HG02840 (cell line): ENCODE results near the gene JUND.

ENCODE experiments used
- ATAC-seq: cut with Tn5 transposase; IDR thresholded peaks from one replicate; pipeline ENCODE4 v1.9.1; 2021; ENCODE audit warnings: mild to moderate bottlenecking, moderate library complexity, moderate number of reproducible peaks; ENCODE audit not compliant: unreplicated experiment, low FRiP score

The JUND gene

GRCh38 chr19:18273561-18274218, 7.7 kb downstream of the JUND start:
- no peak for ATAC-seq

- ATAC-seq = no peak
Measured at GRCh38 chr19:18271433-18271841, 10.0 kb downstream of the JUND start.

DNA sequence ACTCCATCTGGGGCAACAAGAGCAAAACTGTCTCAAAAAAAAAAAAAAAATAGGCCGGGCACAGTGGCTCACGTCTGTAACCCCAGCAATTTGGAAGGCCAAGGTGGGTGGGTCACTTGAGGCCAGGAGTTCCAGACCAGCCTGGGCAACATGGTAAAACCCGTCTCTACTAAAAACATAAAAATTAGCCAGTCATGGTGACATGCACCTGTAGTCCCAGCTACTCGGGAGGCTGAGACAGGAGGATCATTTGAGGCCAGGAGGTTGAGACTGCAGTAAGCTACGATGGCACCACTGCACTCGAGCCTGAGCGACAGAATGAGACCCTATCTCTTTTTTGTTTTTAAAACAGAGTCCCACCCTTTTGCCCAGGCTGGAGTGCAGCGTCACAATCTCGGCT, 11.1 kb downstream of the JUND start:
- ATAC-seq = no peak

DNA sequence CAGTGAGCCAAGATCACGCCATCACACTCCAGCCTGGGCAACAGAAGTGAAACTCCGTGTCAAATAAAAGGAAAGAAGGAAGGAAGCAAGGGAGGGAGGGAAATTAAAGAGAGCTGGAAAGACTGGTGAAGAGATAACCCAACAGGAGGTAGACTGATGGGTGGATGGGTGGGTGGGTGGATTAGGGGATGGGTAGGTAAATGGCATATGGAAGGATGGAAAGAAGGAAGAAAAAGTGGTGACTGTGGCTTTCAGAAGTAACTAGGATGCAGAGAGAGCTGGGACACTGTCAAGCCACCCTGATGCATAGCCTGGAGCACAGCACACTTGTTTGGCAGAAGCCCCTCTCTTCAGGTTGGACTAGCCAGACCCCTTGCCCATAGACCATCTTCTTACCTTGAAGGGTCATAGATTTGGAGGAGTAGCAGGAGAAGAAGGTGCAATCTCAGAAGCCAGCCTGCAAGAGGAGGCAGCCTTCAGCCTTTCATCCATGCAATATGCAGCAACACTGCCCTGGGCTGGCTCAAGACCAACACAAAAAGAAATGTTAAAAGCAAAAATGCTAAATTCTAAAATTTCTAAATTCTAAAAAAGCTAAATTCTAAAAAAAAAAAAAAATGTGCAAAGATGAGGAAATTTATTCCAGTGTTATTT, 12.2 kb downstream of the JUND start:
- ATAC-seq = no peak

- ATAC-seq = no peak
Measured at GRCh38 chr19:18266771-18267686, 14.4 kb downstream of the JUND start.

- no peak for ATAC-seq
Measured at GRCh38 chr19:18265582-18265981, 15.8 kb downstream of the JUND start.

GRCh38 chr19:18264971-18265540, 16.4 kb downstream of the JUND start:
- no peak for ATAC-seq

DNA sequence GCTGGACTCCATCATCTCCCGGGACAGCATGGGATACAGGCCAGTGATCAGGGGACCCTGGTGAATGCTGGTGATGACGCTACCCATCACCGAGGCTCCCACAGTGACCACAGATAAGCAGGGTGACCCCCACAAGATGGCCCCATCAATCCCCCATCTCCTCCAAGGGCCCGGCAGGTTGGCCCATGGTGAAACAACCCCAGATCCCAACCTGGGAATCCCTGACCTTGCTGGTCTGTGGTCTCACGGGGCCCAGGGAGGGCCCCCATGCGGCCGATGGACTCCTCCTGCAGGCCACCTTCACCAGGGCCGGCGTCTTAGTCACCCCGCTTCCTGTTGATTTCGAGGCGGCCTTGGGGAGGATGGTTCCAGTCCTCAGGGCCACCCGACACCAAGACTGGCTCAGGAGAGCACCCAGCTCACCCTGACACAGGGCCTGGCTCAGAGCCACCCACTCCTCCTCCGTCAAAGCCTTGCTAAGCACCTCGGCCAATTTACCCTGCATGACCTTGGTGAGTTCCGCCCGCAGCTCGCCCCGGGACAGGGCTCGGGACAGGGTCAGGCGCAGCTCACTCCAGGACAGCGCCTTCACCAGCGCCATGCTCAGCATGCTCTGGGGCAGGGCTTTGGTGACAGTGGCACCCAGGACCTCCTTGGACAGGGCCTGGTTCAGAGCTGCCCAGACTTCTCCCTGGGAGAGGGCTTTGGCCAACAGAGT, 17.1 kb downstream of the JUND start:
- ATAC-seq = no peak

DNA sequence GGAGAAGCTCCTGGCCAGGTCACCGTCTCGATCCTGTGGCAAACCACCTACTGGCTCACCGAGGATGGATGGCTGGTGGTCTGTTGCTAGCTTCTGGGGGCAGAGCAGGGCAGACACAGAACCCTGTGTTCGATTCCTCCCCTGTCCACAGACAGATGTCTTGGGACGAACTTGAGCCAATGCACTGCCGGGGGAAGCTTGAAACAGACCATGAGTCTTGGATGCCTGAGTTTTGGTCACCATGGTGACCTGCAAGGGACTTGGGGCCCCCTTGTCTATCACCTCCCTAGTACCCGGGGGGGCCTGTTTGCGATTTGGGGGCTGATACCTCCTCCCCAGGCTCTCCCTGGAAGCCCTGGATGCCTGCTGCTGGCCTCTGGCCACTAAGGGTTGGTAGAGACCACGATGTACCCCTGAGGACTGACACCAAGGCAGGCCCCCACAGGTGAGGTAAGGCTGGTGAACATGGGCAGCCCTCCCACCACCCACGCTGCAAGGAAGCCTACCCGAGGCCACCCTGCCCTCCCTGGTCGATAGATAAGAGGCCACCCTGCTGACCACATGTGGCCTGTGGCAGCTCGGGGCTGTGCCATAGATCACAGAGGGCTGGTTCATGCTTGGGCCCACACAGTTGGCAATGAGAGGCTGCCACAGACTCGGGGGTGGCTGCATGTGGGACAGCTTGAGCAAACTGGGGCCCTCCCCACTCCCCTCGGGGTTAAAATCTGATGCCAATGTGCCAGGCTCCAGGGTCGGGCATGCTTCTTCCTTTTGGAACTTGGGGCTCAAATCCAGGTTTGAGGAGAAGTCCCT, 17.9 kb downstream of the JUND start:
- ATAC-seq = no peak

GRCh38 chr19:18262917-18263316, 18.5 kb downstream of the JUND start:
- ATAC-seq = no peak

GRCh38 chr19:18262144-18262543, 19.3 kb downstream of the JUND start:
- ATAC-seq = no peak

- ATAC-seq = no peak
Measured at GRCh38 chr19:18261474-18261873, 19.9 kb downstream of the JUND start.

GRCh38 chr19:18259893-18260292, 21.5 kb downstream of the JUND start:
- no peak for ATAC-seq

DNA sequence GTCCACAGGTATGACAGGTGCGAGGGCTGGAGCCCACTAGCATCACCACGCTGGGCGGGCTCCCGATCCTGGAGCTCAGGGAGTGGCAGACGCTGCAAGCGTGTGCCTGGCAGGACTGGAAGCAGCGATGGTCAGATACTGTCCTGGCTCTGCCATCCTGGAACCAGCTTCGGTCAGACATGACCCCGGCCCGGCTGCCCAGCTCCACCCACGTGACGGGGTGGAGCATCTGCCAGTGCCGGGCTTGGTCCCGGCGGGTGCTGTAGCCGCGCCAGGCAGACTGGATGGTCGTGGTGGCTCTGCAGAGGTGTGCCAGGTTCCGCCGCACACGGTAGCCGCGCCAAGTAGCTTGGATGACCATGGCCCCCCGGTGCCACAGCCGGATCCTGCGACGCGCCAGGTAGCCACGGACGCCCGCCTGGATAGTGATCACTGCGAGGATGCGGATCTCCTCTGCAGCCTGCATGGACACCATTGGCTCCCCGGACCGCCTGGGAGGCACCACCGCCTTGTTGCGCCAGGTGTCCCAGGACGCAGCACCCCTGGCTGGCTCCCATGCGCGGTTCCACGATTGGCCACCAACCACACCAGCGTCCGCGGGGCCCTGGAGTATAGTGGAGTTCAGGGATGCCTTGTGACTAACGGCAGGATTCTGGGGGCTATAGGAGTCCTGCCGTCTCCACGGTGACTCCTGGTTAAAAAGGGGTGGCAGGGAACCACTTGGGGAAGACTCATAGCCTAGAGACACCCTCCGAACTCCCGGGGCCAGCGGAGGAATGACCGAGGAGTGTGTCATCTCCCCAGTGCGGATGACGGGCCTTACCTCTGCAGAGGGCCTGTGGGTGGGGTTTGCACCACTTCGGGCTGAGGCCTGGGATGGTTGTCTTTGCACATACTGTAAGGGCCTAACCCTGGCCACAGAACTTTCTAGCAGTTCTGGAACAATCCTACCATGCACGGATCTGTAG, 23.6 kb downstream of the JUND start:
- ATAC-seq = no peak

DNA sequence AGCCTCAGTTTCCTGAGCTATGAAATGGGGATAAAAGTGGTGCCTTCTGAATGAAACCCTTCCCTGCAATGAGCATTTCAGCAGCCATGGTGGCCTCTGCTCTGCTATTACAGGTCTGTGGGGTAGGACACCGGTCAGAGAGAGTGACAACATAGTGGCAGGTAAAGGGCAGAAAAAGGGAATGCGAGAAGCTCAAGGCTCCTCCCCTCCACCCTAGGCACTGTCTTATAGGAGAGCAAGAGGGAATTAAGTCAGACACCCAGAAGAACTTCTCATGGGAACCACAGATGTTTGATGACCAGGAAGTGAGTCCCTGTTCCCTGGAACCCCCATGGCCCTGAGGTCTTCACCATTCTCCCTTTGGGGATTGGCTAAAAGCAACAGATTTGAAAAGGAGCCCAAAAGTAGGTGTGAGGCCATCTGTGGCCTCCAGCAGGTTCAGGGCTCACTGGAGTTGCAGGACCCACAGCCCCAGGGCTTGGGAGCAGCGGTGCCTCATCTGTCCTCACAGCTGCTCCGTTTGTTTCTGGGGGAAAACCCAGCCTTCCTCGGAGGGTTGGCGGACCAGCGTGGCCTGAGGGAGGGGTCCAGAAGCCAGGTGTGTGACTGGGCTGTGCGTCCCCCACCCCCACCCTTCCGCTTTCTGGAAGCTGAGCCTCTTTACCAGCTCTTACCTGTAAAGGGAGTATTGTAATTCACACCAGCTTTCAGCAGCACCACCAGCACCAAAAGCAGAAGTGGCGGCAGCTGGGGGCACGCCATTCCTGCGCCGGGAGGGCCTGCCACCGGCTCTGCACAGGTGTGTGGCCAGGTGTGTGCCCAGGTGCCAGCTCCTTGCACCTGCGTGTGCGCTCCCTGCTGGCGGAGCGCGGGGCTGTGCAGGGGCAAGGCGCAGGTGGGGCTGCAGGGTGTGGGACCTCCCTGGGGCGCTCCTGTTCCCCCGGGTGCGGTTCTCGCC, 26.6 kb downstream of the JUND start:
- no peak for ATAC-seq

DNA sequence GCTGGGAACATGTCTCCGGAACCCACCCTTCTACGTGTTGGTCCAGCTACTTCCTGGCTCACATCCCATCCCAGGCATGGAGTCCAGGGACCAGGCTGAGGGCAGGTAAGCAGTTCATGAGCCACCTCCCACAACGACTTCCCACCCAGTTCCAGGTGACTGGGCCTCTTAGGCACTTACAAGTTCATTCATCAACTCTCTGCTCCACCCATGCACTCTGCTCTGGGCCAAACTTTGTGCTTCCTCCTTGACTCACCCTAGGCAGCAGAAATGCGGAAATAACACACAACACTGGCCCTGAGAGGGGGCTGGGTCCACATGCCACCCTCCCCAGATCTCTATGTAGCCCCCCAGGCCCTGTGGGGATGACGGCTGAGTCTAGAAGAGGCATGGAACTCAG, 27.7 kb downstream of the JUND start:
- no peak for ATAC-seq

DNA sequence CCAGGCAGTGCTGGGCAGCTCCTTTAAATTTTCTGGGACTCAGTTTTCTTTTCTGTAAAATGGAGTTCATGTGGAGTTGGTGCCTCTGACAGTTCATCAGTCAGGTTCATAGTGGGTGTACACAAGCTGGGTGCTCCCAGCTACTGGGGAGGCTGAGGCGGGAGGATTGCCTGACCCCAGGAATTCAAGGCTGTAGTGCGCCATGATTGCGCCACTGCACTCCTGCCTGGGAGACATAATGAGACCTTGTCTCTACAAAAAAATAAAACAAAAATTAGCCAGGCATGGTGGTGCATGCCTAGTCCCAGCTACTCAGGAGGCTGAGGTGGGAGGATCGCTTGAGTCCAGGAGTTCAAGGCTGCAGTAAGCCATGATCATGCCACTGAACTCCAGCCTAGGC, 28.3 kb downstream of the JUND start:
- ATAC-seq = no peak
